ENCODE results near the gene MT1G. TPM values are rescaled to one million over a fixed set of nuclear protein-coding genes. Genes with fewer than 3 reads are reported as not detected.

Gene MT1G
- total RNA-seq, 1 experiment from 2014 or later, result 23.4 TPM

- H4K8ac ChIP-seq (replicated peaks; ENCODE audit: insufficient read length, low read depth, low read length), result no peak overlapping the region
- H2AK5ac ChIP-seq (ENCODE audit: insufficient read length, low read length), result no peak overlapping the region
- no peaks in the 10 kb centered on the region for H4K20me1 ChIP-seq (ENCODE audit: control insufficient read depth, insufficient read depth, insufficient read length)
- no peak overlapping the region for H3K14ac ChIP-seq (ENCODE audit: insufficient read depth, low read length)
- H4K91ac ChIP-seq (ENCODE audit: insufficient read length, low read depth, low read length), result no peak overlapping the region
- Mint-ChIP-seq H3K4me3 (no peak overlapping the region), H3K27ac (no peak overlapping the region), H3K36me3 (ENCODE audit: insufficient read depth in 1 of 3, low read depth in 3 of 3) (no peaks in the 10 kb centered on the region), H3K27me3 (ENCODE audit: low read depth) (peaks cover 53% of the 10 kb centered on the region), H3K9me3 (peaks cover 0 to 4% of the 10 kb centered on the region in 2 experiments; a peak in 2 of 5 replicates), H3K4me1 (peaks cover 5 to 9% of the 10 kb centered on the region in 2 experiments)
- no peak overlapping the region for H2BK12ac ChIP-seq (ENCODE audit: insufficient read length, low read depth, low read length)
- no CpG with 5 or more reads among the region's 3 CpGs for WGBS (ENCODE audit: extremely low coverage, insufficient read length, low lambda C conversion rate)
- H3T11ph ChIP-seq (ENCODE audit: low read length), result no peak overlapping the region
- no peak overlapping the region for H3K27ac ChIP-seq (ENCODE audit: insufficient read length, low read depth, low read length)
- H3K23me2 ChIP-seq (ENCODE audit: insufficient read length, low read depth, low read length, poor library complexity, severe bottlenecking), result no peaks in the 10 kb centered on the region
- H3K23ac ChIP-seq (ENCODE audit: insufficient read length, low read depth, low read length), result no peak overlapping the region
- no peak overlapping the region for H2BK5ac ChIP-seq (ENCODE audit: insufficient read length, low read length)
- H3K56ac ChIP-seq (ENCODE audit: insufficient read length, low read depth, low read length), result no peak overlapping the region
- H2BK15ac ChIP-seq (ENCODE audit: low read depth, low read length), result no peak overlapping the region
- no peak overlapping the region for H2AFZ ChIP-seq (ENCODE audit: low read length)
- H2BK20ac ChIP-seq (ENCODE audit: low read depth, low read length, poor library complexity, severe bottlenecking), result no peak overlapping the region
- no peak overlapping the region for H3K18ac ChIP-seq (ENCODE audit: insufficient read length, low read depth, low read length)
- no peaks in the 10 kb centered on the region for H3K4me1 ChIP-seq (ENCODE audit: insufficient read depth, low read length)
- no peak overlapping the region for H2BK120ac ChIP-seq (ENCODE audit: low read depth, low read length, poor library complexity, severe bottlenecking)
- H3K9me3 ChIP-seq (ENCODE audit: control insufficient read depth, low read depth, low read length), result no peaks in the 10 kb centered on the region
- no peak overlapping the region for H3K9ac ChIP-seq (ENCODE audit: extremely low read depth, insufficient read length, low read length)
- H3K4ac ChIP-seq (ENCODE audit: low read depth, low read length), result no peak overlapping the region
- no peak overlapping the region for H4K5ac ChIP-seq (ENCODE audit: insufficient read length, low read depth, low read length)
- TF ChIP-seq CTCF (conservative IDR thresholded peaks at IDR 0.05), result no peak
- no peak overlapping the region for H3K4me2 ChIP-seq (ENCODE audit: insufficient read depth, insufficient read length, low read length)
- no peaks in the 10 kb centered on the region for H3K79me1 ChIP-seq (ENCODE audit: insufficient read depth, low read depth, low read length, poor library complexity, severe bottlenecking)
- no peaks in the 10 kb centered on the region for H3K79me2 ChIP-seq (ENCODE audit: insufficient read depth, low read length)
- DNase-seq, result no peak
- H3K27me3 ChIP-seq (ENCODE audit: insufficient read depth, low read length), result no peaks in the 10 kb centered on the region; the same call in 1 of the 2 replicates
These were observed 48.9 kb upstream of the MT1G start for GRCh38 chr16:56716761-56717160.

Measured in H9 (cell line).